MM.1S (cell line): ENCODE data around the gene MAGI1.

Experiments
- EZH2 ChIP-seq: fragments of 300-600 bp; sonication (generic); optimal IDR thresholded peaks from 2 replicates; pipeline ENCODE3; 2017; ENCODE audit warnings: low read depth, mild to moderate bottlenecking, antibody characterized with exemption, low read length, mixed read lengths
- EZH2phosphoT487 ChIP-seq: fragments of 300-600 bp; sonication (generic); IDR thresholded peaks from 2 replicates; pipeline ENCODE4 v1.6.1; 2018; ENCODE audit warnings: antibody characterized with exemption, low read length
- TF ChIP-seq, protein P1 (sequence below): fragments of 300-600 bp; sonication (generic); IDR thresholded peaks from 2 replicates; pipeline ENCODE4 v1.5.1; 2016; ENCODE audit warnings: antibody characterized with exemption, low read length, mixed read lengths

DNA sequence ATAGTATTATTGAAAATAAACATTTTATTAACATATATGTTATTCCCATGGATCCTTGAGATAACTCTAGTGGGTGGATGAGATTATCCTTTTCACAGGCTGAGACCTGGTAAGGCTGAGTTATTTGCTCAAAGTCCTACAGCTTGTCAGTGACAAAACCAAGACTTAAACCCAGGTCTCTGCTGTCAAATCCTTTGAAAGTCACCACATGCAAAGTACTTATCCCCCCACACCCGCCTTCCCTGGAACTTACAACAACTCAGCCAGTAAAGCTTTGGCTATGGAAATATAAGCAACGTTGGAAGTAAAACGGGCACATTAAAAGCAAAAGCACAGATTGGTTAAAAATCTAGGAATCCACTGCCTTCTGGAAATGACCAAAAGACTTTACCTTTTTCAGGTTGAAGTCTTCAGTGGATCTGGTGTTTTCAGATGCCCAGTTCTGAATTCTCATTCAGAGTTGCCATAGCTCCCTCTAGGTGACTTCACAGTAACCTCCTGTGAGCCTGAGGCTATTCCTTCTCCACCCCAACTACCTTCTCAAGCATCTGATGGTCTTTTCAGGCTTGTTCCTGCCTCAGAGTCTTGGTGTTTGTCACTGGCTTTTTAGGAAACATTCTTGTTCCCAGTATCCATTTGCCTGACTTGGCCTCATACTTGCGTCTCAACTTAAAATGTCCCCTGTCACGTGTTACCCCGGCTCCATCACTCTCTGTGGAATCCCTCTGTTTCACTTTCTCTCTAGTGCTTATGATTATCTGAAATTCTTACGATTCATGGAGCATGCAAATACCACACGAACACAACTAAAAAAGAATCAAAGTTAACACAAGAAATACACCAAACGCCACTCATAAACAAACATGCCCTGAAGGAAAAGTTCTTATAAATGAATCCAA is 131.2 kb downstream of the MAGI1 start:
- TF ChIP-seq, protein P1, sequence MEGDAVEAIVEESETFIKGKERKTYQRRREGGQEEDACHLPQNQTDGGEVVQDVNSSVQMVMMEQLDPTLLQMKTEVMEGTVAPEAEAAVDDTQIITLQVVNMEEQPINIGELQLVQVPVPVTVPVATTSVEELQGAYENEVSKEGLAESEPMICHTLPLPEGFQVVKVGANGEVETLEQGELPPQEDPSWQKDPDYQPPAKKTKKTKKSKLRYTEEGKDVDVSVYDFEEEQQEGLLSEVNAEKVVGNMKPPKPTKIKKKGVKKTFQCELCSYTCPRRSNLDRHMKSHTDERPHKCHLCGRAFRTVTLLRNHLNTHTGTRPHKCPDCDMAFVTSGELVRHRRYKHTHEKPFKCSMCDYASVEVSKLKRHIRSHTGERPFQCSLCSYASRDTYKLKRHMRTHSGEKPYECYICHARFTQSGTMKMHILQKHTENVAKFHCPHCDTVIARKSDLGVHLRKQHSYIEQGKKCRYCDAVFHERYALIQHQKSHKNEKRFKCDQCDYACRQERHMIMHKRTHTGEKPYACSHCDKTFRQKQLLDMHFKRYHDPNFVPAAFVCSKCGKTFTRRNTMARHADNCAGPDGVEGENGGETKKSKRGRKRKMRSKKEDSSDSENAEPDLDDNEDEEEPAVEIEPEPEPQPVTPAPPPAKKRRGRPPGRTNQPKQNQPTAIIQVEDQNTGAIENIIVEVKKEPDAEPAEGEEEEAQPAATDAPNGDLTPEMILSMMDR: no peak
- TF ChIP-seq EZH2phosphoT487 (no peak), EZH2 (no peak)
